H1 (cell line): ENCODE data around the gene CAPS. TPM values are rescaled to one million over a fixed set of nuclear protein-coding genes. Genes with fewer than 3 reads are reported as not detected.

Experiments
- CTCF ChIA-PET: fragments of 300-600 bp; sonication (Branson Sonifier 250); formaldehyde crosslinking; loops from one replicate; lab custom pipeline; 2021; ENCODE audit not compliant: partially characterized antibody; lab: Charles Lee
- POLR2A ChIA-PET: fragments of 300-600 bp; sonication (Branson Sonifier 250); formaldehyde crosslinking; loops from one replicate; lab custom pipeline; 2021; ENCODE audit warnings: inconsistent platforms; ENCODE audit not compliant: partially characterized antibody; lab: Charles Lee
- DNase-seq, 2 experiments: peaks; one replicate each; pipeline versions ENCODE4 v3.0.0 to v3.0.0-alpha.2; 2010 to 2022; ENCODE audit warnings: low spot score in 2 of 2, low read depth in 1 of 2, mixed read lengths in 1 of 2
- FAIRE-seq: peaks from 2 replicates; lab custom pipeline; 2011; peaks lifted over from hg19 to GRCh38; lab: Jason Lieb, UNC
- H2AFZ ChIP-seq: 2 replicates; pipeline ENCODE4 v1.8.1; 2012; ENCODE audit warnings: low read length, inconsistent platforms
- H2AK5ac ChIP-seq: 2 replicates; pipeline ENCODE4 v1.6.1; 2013; ENCODE audit warnings: low read depth, low read length
- H2BK120ac ChIP-seq: replicated peaks from 2 replicates; pipeline ENCODE3; 2013; ENCODE audit warnings: low read depth, low read length, inconsistent platforms
- H2BK12ac ChIP-seq: 2 replicates; pipeline ENCODE4 v1.6.1; 2013; ENCODE audit warnings: low read depth, low read length
- H2BK15ac ChIP-seq: 2 replicates; pipeline ENCODE4 v1.6.1; 2013; ENCODE audit warnings: low read length
- H2BK20ac ChIP-seq: 2 replicates; pipeline ENCODE4 v1.6.1; 2013; ENCODE audit warnings: low read length
- H2BK5ac ChIP-seq: 2 replicates; pipeline ENCODE4 v1.6.1; 2013; ENCODE audit warnings: low read depth, low read length
- H3K14ac ChIP-seq: 2 replicates; pipeline ENCODE4 v1.6.1; 2013; ENCODE audit warnings: inconsistent platforms; ENCODE audit not compliant: insufficient read length
- H3K18ac ChIP-seq: 2 replicates; pipeline ENCODE4 v1.6.1; 2013; ENCODE audit warnings: low read length; ENCODE audit errors: extremely low read depth
- H3K23ac ChIP-seq: 2 replicates; pipeline ENCODE4 v1.6.1; 2013; ENCODE audit warnings: inconsistent platforms; ENCODE audit not compliant: insufficient read length
- H3K23me2 ChIP-seq: 2 replicates; pipeline ENCODE4 v1.6.1; 2013; ENCODE audit warnings: low read depth, low read length
- H3K27ac ChIP-seq: 2 replicates; pipeline ENCODE4 v1.6.1; 2011; ENCODE audit warnings: low read depth, low read length, inconsistent platforms
- H3K27me3 ChIP-seq, 4 experiments: replicated peaks in 1 of 4; 1 replicate in 1 of 4; 2 replicates in 3 of 4; pipeline versions ENCODE4 v1.6.1 to v1.8.1; 2011 to 2013; ENCODE audit warnings: low read length in 3 of 4, mild to moderate bottlenecking in 3 of 4, inconsistent platforms in 2 of 4, mixed read lengths in 2 of 4, moderate library complexity in 1 of 4; ENCODE audit not compliant: control insufficient read depth in 3 of 4, insufficient read depth in 3 of 4; ENCODE audit errors: extremely low read depth in 1 of 4
- H3K36me3 ChIP-seq, 4 experiments: 2 replicates each; pipeline versions ENCODE4 v1.6.1 to v1.8.1; 2011 to 2013; ENCODE audit warnings: mild to moderate bottlenecking in 4 of 4, low read length in 3 of 4, moderate library complexity in 2 of 4, control low read depth in 1 of 4, inconsistent platforms in 1 of 4; ENCODE audit not compliant: insufficient read depth in 4 of 4, control insufficient read depth in 2 of 4
- H3K4ac ChIP-seq: replicated peaks from 2 replicates; pipeline ENCODE3; 2013; ENCODE audit warnings: low read length, low read depth, mixed read lengths, inconsistent platforms; ENCODE audit not compliant: insufficient read length
- H3K4me1 ChIP-seq, 4 experiments: replicated peaks in 1 of 4; 1 replicate in 1 of 4; 2 replicates in 3 of 4; pipeline versions ENCODE4 v1.6.1 to v1.8.1; 2011 to 2013; ENCODE audit warnings: low read length in 3 of 4, inconsistent platforms in 2 of 4, mixed read lengths in 1 of 4; ENCODE audit not compliant: insufficient read depth in 4 of 4, control insufficient read depth in 3 of 4
- H3K4me2 ChIP-seq, 2 experiments: 2 replicates each; pipeline versions ENCODE4 v1.6.1 to v1.8.1; 2011 to 2013; ENCODE audit warnings: low read depth in 2 of 2, low read length in 2 of 2, control low read depth in 1 of 2, inconsistent platforms in 1 of 2, mild to moderate bottlenecking in 1 of 2; ENCODE audit not compliant: insufficient read depth in 1 of 2
- H3K4me3 ChIP-seq, 4 experiments: fragments of 200-600, 300-600 bp in 1 of 4; sonication (generic), shearing (Covaris generic), sonication (Bioruptor Twin) in 1 of 4; 2 replicates each; pipeline versions ENCODE4 v1.5.1 to v1.8.1; 2011 to 2016; ENCODE audit warnings: low read length in 4 of 4, low read depth in 3 of 4, control low read depth in 2 of 4, inconsistent platforms in 2 of 4, mild to moderate bottlenecking in 2 of 4, mixed read lengths in 1 of 4, moderate library complexity in 1 of 4; ENCODE audit not compliant: insufficient read depth in 2 of 4; ENCODE audit errors: extremely low read depth in 1 of 4
- H3K56ac ChIP-seq: replicated peaks from 2 replicates; pipeline ENCODE3; 2013; ENCODE audit warnings: low read depth, mild to moderate bottlenecking, mixed read lengths, low read length, inconsistent platforms; ENCODE audit not compliant: insufficient read length
- H3K79me1 ChIP-seq: 2 replicates; pipeline ENCODE4 v1.6.1; 2013; ENCODE audit warnings: low read depth, low read length, control low read depth
- H3K79me2 ChIP-seq, 2 experiments: 2 replicates each; pipeline versions ENCODE4 v1.6.1 to v1.8.1; 2012 to 2013; ENCODE audit warnings: low read length in 2 of 2, mild to moderate bottlenecking in 2 of 2, inconsistent platforms in 1 of 2; ENCODE audit not compliant: insufficient read depth in 2 of 2, control insufficient read depth in 1 of 2
- H3K9ac ChIP-seq, 4 experiments: replicated peaks in 1 of 4; 1 replicate in 1 of 4; 2 replicates in 3 of 4; pipeline versions ENCODE4 v1.6.1 to v1.8.1; 2011 to 2013; ENCODE audit warnings: low read depth in 3 of 4, low read length in 3 of 4, control low read depth in 2 of 4, mild to moderate bottlenecking in 2 of 4, moderate library complexity in 2 of 4, inconsistent platforms in 1 of 4; ENCODE audit errors: extremely low read depth in 1 of 4
- H3K9me3 ChIP-seq, 2 experiments: 2 replicates each; pipeline versions ENCODE4 v1.6.1 to v1.8.1; 2012 to 2013; ENCODE audit warnings: mild to moderate bottlenecking in 2 of 2, moderate library complexity in 2 of 2, control low read depth in 1 of 2, inconsistent platforms in 1 of 2, low read depth in 1 of 2, low read length in 1 of 2, mixed read lengths in 1 of 2; ENCODE audit not compliant: insufficient read depth in 2 of 2
- H4K20me1 ChIP-seq, 2 experiments: replicated peaks in 1 of 2; 2 replicates each; pipeline versions ENCODE3 to v1.8.1; 2011 to 2013; ENCODE audit warnings: inconsistent platforms in 2 of 2, low read length in 2 of 2, mild to moderate bottlenecking in 1 of 2; ENCODE audit not compliant: insufficient read depth in 2 of 2, control insufficient read depth in 1 of 2
- H4K5ac ChIP-seq: 2 replicates; pipeline ENCODE4 v1.6.1; 2013; ENCODE audit warnings: low read length, low read depth, mixed read lengths, inconsistent platforms; ENCODE audit not compliant: insufficient read length
- H4K8ac ChIP-seq: 2 replicates; pipeline ENCODE4 v1.8.0; 2013; ENCODE audit warnings: mild to moderate bottlenecking, moderate library complexity, low read length, inconsistent platforms; ENCODE audit not compliant: insufficient read depth; ENCODE audit errors: extremely low read depth
- H4K91ac ChIP-seq: replicated peaks from 2 replicates; pipeline ENCODE3; 2013; ENCODE audit warnings: low read length, mixed read lengths, inconsistent platforms; ENCODE audit not compliant: insufficient read length
- TBP ChIP-seq: IDR thresholded peaks from 2 replicates; pipeline ENCODE4 v1.6.1; 2011; ENCODE audit warnings: low read depth, low read length, improper control_type of control experiment
- WGBS, 2 experiments: shearing (Covaris generic) in 1 of 2; methylation state at CpG; one replicate each; pipeline versions ENCODE4 v1.1.6 to v1.1.7; 2013 to 2015; ENCODE audit warnings: low lambda C conversion rate in 2 of 2, mixed read lengths in 2 of 2, inconsistent platforms in 1 of 2, low coverage in 1 of 2, missing lambda C conversion rate in 1 of 2; ENCODE audit not compliant: insufficient replicate concordance in 2 of 2, insufficient coverage in 1 of 2, insufficient read length in 1 of 2; ENCODE audit errors: extremely low coverage in 1 of 2, missing lambda C conversion rate in 1 of 2; 5-methylcytosine and 5-hydroxymethylcytosine counted together
- polyA plus RNA-seq, 7 experiments: library from polyadenylated mRNA; depleted of rRNA in 3 of 7; stranded (reverse) in 5 of 7; unstranded in 2 of 7; fragments of >200 nt in 5 of 7; fragments of 200-250 nt in 2 of 7; gene quantifications; 1 replicate in 5 of 7; 2 replicates in 1 of 7; 4 replicates in 1 of 7; pipeline versions ENCODE4 v1.2.1 to v1.2.3, GENCODE V29; 2011 to 2013; ENCODE audit warnings: missing spikeins in 2 of 7, mixed read lengths in 2 of 7
- total RNA-seq: library from RNA; stranded (reverse); fragmentation: NEBNext Ultra II Directional; extraction: Animal tissue kit (Norgen Biotek cat#: 25700); gene quantifications from 2 replicates; pipeline ENCODE4 v1.2.1, GENCODE V29; 2021
- TF ChIP-seq, protein P1 (sequence below): IDR thresholded peaks from 2 replicates; pipeline ENCODE4 v1.6.1; 2012; ENCODE audit warnings: inconsistent platforms
- TF ChIP-seq, protein P2 (sequence below): IDR thresholded peaks from 2 replicates; pipeline ENCODE4 v1.6.1; 2012; ENCODE audit warnings: inconsistent platforms

The CAPS gene
- total and polyA plus RNA-seq, 2 of the 8 experiments (the other 6 are each of a cell fraction or from before 2014, with no cell fraction given), result 2.1 to 2.4 TPM

DNA sequence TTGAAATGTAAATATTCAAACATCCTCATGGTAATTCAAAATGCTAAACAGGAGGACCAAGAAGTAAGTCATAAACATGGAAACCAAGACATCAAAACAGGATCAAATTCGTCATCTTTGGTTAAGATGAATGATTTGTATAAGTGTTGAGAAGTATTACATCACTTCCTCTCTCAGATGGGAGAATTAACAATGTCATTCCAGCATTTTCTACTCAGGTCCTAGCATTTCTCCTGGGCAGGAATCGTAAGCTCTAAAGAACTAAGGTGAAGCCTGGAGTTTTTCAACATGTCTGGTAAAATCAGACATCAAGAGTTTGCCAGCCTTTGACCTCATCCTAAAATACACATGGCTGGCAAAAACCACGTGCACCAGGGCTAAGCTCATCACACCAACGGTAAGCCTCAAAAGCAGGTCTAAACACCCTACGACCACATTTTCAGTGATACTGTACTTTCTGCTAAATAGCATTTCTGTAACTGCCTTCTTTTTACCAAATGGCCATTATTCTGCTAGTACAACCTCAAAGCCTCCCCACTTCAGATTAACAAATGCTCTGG, 39.1 kb downstream of the CAPS start:
- Histone ChIP-seq H3K27ac (no peak overlapping the region), H4K20me1 (peaks cover 33 to 45% of the 10 kb centered on the region in 2 experiments)
- POLR2A ChIA-PET, result interaction anchor here (1.0 to 4.0 kb wide), 2 partner anchors 10 to 19 kb away, joined by 4 to 13 read pairs; no protein-coding TSS in a partner anchor

More for the DNA sequence above, 39.1 kb downstream of the CAPS start:
- H2BK20ac ChIP-seq, result peak overlapping the region; percentile 56; the same call in 1 of the 2 replicates
- no peak overlapping the region for H4K91ac ChIP-seq
- H3K18ac ChIP-seq, result peak overlapping the region; percentile 73; the same call in 1 of the 2 replicates
- no peak overlapping the region for H2BK120ac ChIP-seq
- H3K4me3 ChIP-seq, result peak overlapping the region in 1 of 4 experiments; percentile 15; a peak in 1 of 8 replicates
- H2BK15ac ChIP-seq, result 0 out of 2 replicates have a peak overlapping the region, but pooled peaks have one; percentile 40
- H3K14ac ChIP-seq, result no peak overlapping the region
- no peaks in the 10 kb centered on the region; a peak in 1 of 7 replicates for H3K27me3 ChIP-seq
- H2AK5ac ChIP-seq, result peak overlapping the region; percentile 84; the same call in 1 of the 2 replicates
- DNase-seq, result no peak
- H4K5ac ChIP-seq, result no peak overlapping the region
- peaks cover 9 to 92% of the 10 kb centered on the region in 2 experiments for H3K79me2 ChIP-seq
- no peak overlapping the region for H3K4ac ChIP-seq
- H3K23ac ChIP-seq, result no peak overlapping the region
- CTCF ChIA-PET, result interaction anchor here (0.6 to 6.0 kb wide), 6 partner anchors 8 to 213 kb away, joined by 3 to 48 read pairs (median 4); no protein-coding TSS in a partner anchor
- H3K23me2 ChIP-seq, result no peaks in the 10 kb centered on the region
- H4K8ac ChIP-seq, result no peak overlapping the region
- H3K4me2 ChIP-seq, result peak overlapping the region; percentile 43 to 65; a peak in 2 of 4 replicates
- TF ChIP-seq, protein P1, sequence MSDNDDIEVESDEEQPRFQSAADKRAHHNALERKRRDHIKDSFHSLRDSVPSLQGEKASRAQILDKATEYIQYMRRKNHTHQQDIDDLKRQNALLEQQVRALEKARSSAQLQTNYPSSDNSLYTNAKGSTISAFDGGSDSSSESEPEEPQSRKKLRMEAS, result peak; percentile 51
- TF ChIP-seq, protein P2, sequence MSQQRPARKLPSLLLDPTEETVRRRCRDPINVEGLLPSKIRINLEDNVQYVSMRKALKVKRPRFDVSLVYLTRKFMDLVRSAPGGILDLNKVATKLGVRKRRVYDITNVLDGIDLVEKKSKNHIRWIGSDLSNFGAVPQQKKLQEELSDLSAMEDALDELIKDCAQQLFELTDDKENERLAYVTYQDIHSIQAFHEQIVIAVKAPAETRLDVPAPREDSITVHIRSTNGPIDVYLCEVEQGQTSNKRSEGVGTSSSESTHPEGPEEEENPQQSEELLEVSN, result peak; percentile 41; the same call in 1 of the 2 replicates
- no peak for TF ChIP-seq TBP
- FAIRE-seq, result no peak
- peaks cover 33 to 58% (median 46%) of the 10 kb centered on the region in 4 experiments for H3K4me1 ChIP-seq
- H2BK5ac ChIP-seq, result peak overlapping the region; percentile 77; the same call in 1 of the 2 replicates
- H3K9ac ChIP-seq, result no peak overlapping the region
- no peaks in the 10 kb centered on the region for H3K9me3 ChIP-seq
- no peak overlapping the region for H3K56ac ChIP-seq
- H3K79me1 ChIP-seq, result peaks cover 32% of the 10 kb centered on the region
- WGBS, 2 experiments, result 61% methylated on average over 5 of the region's 5 CpGs; no CpG with 5 or more reads in 1 of the 2 experiments
- no peak overlapping the region for H2AFZ ChIP-seq
- peak overlapping the region; percentile 87 for H2BK12ac ChIP-seq
- H3K36me3 ChIP-seq, result peaks cover 0 to 3% (median 0%) of the 10 kb centered on the region in 4 experiments; a peak in 1 of 8 replicates
